Glutamatergic neuron (in vitro differentiated cells): ENCODE data around the gene CACNA1C. TPM values are rescaled to one million over a fixed set of nuclear protein-coding genes. Genes with fewer than 3 reads are reported as not detected.

ENCODE experiments used
- DNase-seq: peaks from one replicate; pipeline ENCODE4 v3.0.0; 2022
- H3K27ac Mint-ChIP-seq: one replicate; pipeline ENCODE4 v1.8.0; 2020; ENCODE audit warnings: mild to moderate bottlenecking, mixed read lengths, inconsistent platforms; ENCODE audit not compliant: unreplicated experiment
- H3K27me3 Mint-ChIP-seq: one replicate; pipeline ENCODE4 v1.8.0; 2020; ENCODE audit warnings: mild to moderate bottlenecking, moderate library complexity, mixed read lengths, inconsistent platforms; ENCODE audit not compliant: unreplicated experiment
- H3K36me3 Mint-ChIP-seq: one replicate; pipeline ENCODE4 v1.8.0; 2020; ENCODE audit warnings: mild to moderate bottlenecking, mixed read lengths, inconsistent platforms; ENCODE audit not compliant: unreplicated experiment
- H3K4me1 Mint-ChIP-seq: one replicate; pipeline ENCODE4 v1.8.0; 2020; ENCODE audit warnings: mild to moderate bottlenecking, low read depth, mixed read lengths, inconsistent platforms; ENCODE audit not compliant: unreplicated experiment
- H3K4me3 Mint-ChIP-seq: one replicate; pipeline ENCODE4 v1.8.0; 2020; ENCODE audit warnings: mild to moderate bottlenecking, mixed read lengths, inconsistent platforms; ENCODE audit not compliant: unreplicated experiment
- H3K9me3 Mint-ChIP-seq: one replicate; pipeline ENCODE4 v1.8.0; 2020; ENCODE audit warnings: mild to moderate bottlenecking, moderate library complexity, mixed read lengths, inconsistent platforms; ENCODE audit not compliant: unreplicated experiment
- total RNA-seq: library from RNA; stranded (reverse); fragmentation: NEBNext Ultra II Directional; extraction: Animal tissue kit (Norgen Biotek cat#: 25700); gene quantifications from one replicate; pipeline ENCODE4 v1.2.1, GENCODE V29; 2021; ENCODE audit not compliant: unreplicated experiment
- TF ChIP-seq, protein P1 (sequence below): fragments of 200-600 bp; sonication (generic); IDR thresholded peaks from one replicate; pipeline ENCODE4 v1.5.0; 2021; ENCODE audit not compliant: partially characterized antibody, unreplicated experiment

The CACNA1C gene
- total RNA-seq, 1 donor from 2014 or later = 11.0 TPM

DNA sequence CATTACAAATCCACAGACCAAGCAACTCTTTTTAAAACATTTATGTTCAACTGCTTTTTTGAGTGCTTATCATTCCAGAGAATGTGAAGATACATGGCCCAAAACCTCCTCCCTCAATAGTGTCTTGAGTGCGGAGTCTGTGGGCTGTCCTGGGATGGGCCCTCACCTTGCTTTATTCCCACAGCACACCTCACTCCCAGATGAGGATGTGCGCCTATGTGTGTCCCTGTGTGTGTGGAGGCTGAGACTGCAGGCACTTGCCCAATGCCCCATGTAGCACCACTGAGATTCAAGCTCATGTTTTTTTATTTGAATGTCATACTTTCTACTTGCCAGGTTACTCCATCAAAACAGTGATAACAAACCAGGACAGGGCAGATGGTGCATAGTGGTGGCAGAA, 291.7 kb downstream of the CACNA1C start:
- Mint-ChIP-seq H3K9me3 (no peaks in the 10 kb centered on the region), H3K4me1 (peaks cover 6% of the 10 kb centered on the region), H3K36me3 (no peaks in the 10 kb centered on the region), H3K27me3 (peaks cover 2% of the 10 kb centered on the region), H3K4me3 (no peak overlapping the region), H3K27ac (no peak overlapping the region)
- TF ChIP-seq, protein P1, sequence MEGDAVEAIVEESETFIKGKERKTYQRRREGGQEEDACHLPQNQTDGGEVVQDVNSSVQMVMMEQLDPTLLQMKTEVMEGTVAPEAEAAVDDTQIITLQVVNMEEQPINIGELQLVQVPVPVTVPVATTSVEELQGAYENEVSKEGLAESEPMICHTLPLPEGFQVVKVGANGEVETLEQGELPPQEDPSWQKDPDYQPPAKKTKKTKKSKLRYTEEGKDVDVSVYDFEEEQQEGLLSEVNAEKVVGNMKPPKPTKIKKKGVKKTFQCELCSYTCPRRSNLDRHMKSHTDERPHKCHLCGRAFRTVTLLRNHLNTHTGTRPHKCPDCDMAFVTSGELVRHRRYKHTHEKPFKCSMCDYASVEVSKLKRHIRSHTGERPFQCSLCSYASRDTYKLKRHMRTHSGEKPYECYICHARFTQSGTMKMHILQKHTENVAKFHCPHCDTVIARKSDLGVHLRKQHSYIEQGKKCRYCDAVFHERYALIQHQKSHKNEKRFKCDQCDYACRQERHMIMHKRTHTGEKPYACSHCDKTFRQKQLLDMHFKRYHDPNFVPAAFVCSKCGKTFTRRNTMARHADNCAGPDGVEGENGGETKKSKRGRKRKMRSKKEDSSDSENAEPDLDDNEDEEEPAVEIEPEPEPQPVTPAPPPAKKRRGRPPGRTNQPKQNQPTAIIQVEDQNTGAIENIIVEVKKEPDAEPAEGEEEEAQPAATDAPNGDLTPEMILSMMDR = no peak
- no peak for DNase-seq

DNA sequence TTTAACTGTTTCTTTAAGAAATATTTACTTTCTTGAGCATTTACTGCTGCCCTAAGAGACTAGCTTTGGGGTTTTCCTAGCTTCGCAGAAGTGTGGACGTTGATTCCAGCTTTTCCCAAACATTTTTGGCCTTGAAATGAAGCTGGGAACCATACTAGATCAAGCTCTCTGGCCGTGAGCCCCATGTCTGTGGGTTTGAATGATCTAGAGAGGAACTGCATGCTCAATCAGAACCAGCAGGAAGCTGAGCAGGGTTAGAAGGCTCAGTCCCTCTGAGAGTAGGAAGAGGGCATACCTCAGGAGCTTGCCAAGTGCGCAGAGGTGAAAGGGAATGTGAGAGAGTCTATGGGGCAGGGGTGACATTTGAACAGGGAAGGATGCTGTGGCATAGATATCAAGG, 292.1 kb downstream of the CACNA1C start:
- Mint-ChIP-seq H3K27me3 (peaks cover 2% of the 10 kb centered on the region), H3K36me3 (no peaks in the 10 kb centered on the region), H3K4me3 (no peak overlapping the region), H3K4me1 (peaks cover 6% of the 10 kb centered on the region), H3K27ac (no peak overlapping the region), H3K9me3 (no peaks in the 10 kb centered on the region)
- no peak for DNase-seq
- TF ChIP-seq, protein P1 = no peak

DNA sequence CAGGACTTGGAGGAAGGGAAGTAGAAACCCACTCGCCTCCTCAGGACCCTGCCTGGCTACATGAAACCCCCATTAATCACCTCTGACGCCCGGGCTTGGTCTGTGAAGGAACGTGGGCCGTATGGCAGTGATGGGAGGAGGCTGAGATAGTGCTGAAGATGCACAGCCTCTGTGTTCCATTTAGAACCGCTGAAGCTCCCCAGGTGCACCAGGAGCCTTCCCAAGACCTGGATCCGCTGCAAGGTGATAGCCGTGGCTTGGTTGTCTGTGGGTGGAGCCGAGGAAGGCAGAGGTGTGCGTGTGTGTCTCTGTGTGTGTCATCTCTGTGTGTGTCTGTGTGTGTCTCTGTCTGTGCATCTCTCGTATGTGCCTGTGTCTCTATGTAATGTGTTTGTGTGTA, 293.1 kb downstream of the CACNA1C start:
- Mint-ChIP-seq H3K27ac (no peak overlapping the region), H3K4me1 (peaks cover 6% of the 10 kb centered on the region), H3K9me3 (no peaks in the 10 kb centered on the region), H3K27me3 (peaks cover 2% of the 10 kb centered on the region), H3K36me3 (no peaks in the 10 kb centered on the region), H3K4me3 (no peak overlapping the region)
- TF ChIP-seq, protein P1 = no peak
- DNase-seq = no peak

DNA sequence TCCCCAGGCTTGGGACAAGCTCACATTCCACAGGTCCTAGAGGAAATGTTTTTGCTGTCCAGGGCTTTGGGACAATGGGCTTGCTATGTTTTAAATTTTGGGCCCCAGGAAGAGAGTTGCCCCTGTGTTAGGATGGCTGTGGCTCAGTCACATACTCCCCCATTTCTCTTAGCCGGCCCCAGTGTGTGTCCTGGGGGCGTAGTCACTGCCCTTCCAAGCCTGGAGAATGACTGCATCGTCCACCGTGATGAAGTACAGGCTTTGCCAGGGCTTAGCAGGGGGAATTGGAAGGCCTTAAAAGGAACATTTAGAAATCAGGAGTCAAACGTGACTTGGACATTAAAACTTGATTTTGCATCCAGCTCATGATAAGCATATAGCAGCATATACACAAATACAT, 293.6 kb downstream of the CACNA1C start:
- DNase-seq = no peak
- H3K27me3 Mint-ChIP-seq = peaks cover 2% of the 10 kb centered on the region
- H3K4me1 Mint-ChIP-seq = peaks cover 6% of the 10 kb centered on the region
- TF ChIP-seq, protein P1 = no peak
- H3K9me3 Mint-ChIP-seq = no peaks in the 10 kb centered on the region
- H3K4me3 Mint-ChIP-seq = no peak overlapping the region
- H3K27ac Mint-ChIP-seq = no peak overlapping the region
- no peaks in the 10 kb centered on the region for H3K36me3 Mint-ChIP-seq

DNA sequence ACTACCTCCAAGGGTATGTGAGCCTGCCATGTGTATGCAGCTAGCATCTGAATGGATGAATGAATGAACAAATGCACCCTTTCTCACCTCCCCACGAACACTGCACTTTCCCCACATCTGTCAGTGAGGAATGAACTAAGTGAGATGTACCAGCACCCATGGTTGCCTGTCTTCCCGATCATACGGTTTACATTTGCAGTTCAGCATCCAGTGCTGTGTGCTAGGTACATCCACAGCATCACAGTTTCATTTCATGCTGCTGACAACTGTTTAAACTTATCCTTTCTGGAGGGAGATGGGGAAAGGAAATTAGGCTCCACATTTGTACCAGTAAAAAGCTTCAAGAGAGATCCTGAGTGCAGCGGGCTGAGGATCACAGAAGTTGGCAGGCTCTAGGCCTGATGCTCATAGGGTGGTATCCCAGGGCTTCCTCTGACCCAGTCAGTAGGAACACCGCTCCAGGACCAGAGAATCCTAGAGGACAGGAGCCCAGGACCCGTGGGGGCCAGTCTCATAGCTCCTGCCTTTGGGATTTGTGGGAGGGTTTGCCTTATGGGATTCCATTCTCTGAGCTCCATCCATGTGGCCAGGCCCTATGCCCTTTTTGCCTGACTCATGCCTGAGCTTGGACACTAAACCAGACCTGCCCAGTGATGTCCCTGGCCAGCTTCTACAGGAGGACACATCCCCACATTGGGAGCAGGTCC, 294.5 kb downstream of the CACNA1C start:
- H3K27me3 Mint-ChIP-seq = peaks cover 2% of the 10 kb centered on the region

More for the DNA sequence above, 294.5 kb downstream of the CACNA1C start:
- H3K9me3 Mint-ChIP-seq = peaks cover 1% of the 10 kb centered on the region
- DNase-seq = no peak
- no peak overlapping the region for H3K27ac Mint-ChIP-seq
- H3K4me1 Mint-ChIP-seq = peaks cover 6% of the 10 kb centered on the region
- H3K4me3 Mint-ChIP-seq = no peak overlapping the region
- no peaks in the 10 kb centered on the region for H3K36me3 Mint-ChIP-seq
- TF ChIP-seq, protein P1 = no peak
